Limb (tissue), 2 donors: Measurements from ENCODE around the gene HECTD2.
"Not testable (repeated sequence)": the region's sequence is repeated elsewhere in the genome, so short reads cannot be mapped to it uniquely, and the experiment has no call there.

Experiments
- DNase-seq, 2 donors: peaks; one replicate each; pipeline ENCODE4 v3.0.0-alpha.2; 2016; ENCODE audit errors: extremely low spot score in 2 of 2

The HECTD2 gene

GRCh38 chr10:91409869-91410637 lies at the start of gene HECTD2:
Gene HECTD2, plus strand, starts transcription at chr10:91410344. Its CDS starts 95 bp downstream, at chr10:91410439.
- peak; percentile 79 to 91 for DNase-seq

- DNase-seq: no peak
Observed at GRCh38 chr10:91360461-91360860, 49.7 kb upstream of the HECTD2 start.

- DNase-seq: not testable (repeated sequence)
Observed at GRCh38 chr10:91365519-91365918, 44.6 kb upstream of the HECTD2 start.

GRCh38 chr10:91366704-91367103 lies 43.4 kb upstream of the HECTD2 start:
- DNase-seq: no peak

- DNase-seq: no peak
Observed at GRCh38 chr10:91367127-91367531, 43.0 kb upstream of the HECTD2 start.

GRCh38 chr10:91367558-91367957 lies 42.6 kb upstream of the HECTD2 start:
- DNase-seq: no peak

- DNase-seq: not testable (repeated sequence)
Observed at GRCh38 chr10:91369978-91370589, 40.1 kb upstream of the HECTD2 start.

GRCh38 chr10:91374052-91374451 lies 36.1 kb upstream of the HECTD2 start:
- no peak for DNase-seq

GRCh38 chr10:91378061-91378460 lies 32.1 kb upstream of the HECTD2 start:
- DNase-seq: no peak

- DNase-seq: no peak
Observed at GRCh38 chr10:91380873-91381256, 29.3 kb upstream of the HECTD2 start.

GRCh38 chr10:91381257-91381891 lies 28.8 kb upstream of the HECTD2 start:
- peak; percentile 15 to 49 for DNase-seq

GRCh38 chr10:91385306-91386085 lies 24.6 kb upstream of the HECTD2 start:
- no peak for DNase-seq

GRCh38 chr10:91389636-91390512 lies 20.3 kb upstream of the HECTD2 start:
- DNase-seq: peak in 1 of 2 donors; percentile 81

- DNase-seq: not testable (repeated sequence)
Observed at GRCh38 chr10:91390513-91390825, 19.7 kb upstream of the HECTD2 start.

GRCh38 chr10:91391920-91392319 lies 18.2 kb upstream of the HECTD2 start:
- no peak for DNase-seq

- no peak for DNase-seq
Observed at GRCh38 chr10:91406322-91406721, 3.8 kb upstream of the HECTD2 start.

- peak; percentile 90 for DNase-seq
Observed at GRCh38 chr10:91409069-91409868, 875 bp upstream of the HECTD2 start.

- DNase-seq: peak; percentile 46 to 51
Observed at GRCh38 chr10:91410638-91411371, 661 bp downstream of the HECTD2 start.

GRCh38 chr10:91411621-91412020 lies 1.5 kb downstream of the HECTD2 start:
- no peak for DNase-seq
